Lung (tissue), 12 donors: Measurements from ENCODE around the gene ALDH7A1. TPM values are rescaled to one million over a fixed set of nuclear protein-coding genes. Genes with fewer than 3 reads are reported as not detected.

ENCODE experiments used
- ATAC-seq: fragments of 200-7000 bp; cut with Tn5 transposase; one replicate; pipeline ENCODE4 v1.9.1; 2020; ENCODE audit warnings: moderate number of reproducible peaks; ENCODE audit not compliant: insufficient read depth, low FRiP score
- DNase-seq, 3 donors: peaks; one replicate each; pipeline ENCODE4 v3.0.0-alpha.2; 2013 to 2017
- H3K27ac ChIP-seq, 2 donors: one replicate each; pipeline ENCODE4 v1.5.1; 2013; ENCODE audit warnings: mild to moderate bottlenecking in 2 of 2, moderate library complexity in 2 of 2, control low read depth in 1 of 2, inconsistent platforms in 1 of 2, low read depth in 1 of 2, low read length in 1 of 2
- H3K27me3 ChIP-seq, 3 donors: one replicate each; pipeline ENCODE4 v1.5.1; 2013; ENCODE audit warnings: low read length in 2 of 3; ENCODE audit not compliant: control insufficient read depth in 3 of 3, insufficient read depth in 3 of 3
- H3K36me3 ChIP-seq, 4 donors: one replicate each; pipeline ENCODE4 v1.5.1; 2013; ENCODE audit warnings: low read length in 4 of 4, mild to moderate bottlenecking in 1 of 4, moderate library complexity in 1 of 4; ENCODE audit not compliant: control insufficient read depth in 4 of 4, insufficient read depth in 4 of 4
- H3K4me1 ChIP-seq, 5 donors: one replicate each; pipeline ENCODE4 v1.5.1; 2013; ENCODE audit warnings: low read length in 5 of 5, mild to moderate bottlenecking in 2 of 5, moderate library complexity in 1 of 5; ENCODE audit not compliant: control insufficient read depth in 5 of 5, insufficient read depth in 5 of 5
- H3K4me3 ChIP-seq: one replicate; pipeline ENCODE4 v1.5.1; 2013; ENCODE audit warnings: mild to moderate bottlenecking, control low read depth, moderate library complexity
- H3K9ac ChIP-seq, 2 donors: one replicate each; pipeline ENCODE4 v1.5.1; 2013; ENCODE audit warnings: low read length in 2 of 2, control low read depth in 1 of 2; ENCODE audit not compliant: insufficient read depth in 1 of 2
- H3K9me3 ChIP-seq, 4 donors: one replicate each; pipeline ENCODE4 v1.5.1; 2013; ENCODE audit warnings: low read length in 3 of 4, mild to moderate bottlenecking in 1 of 4, moderate library complexity in 1 of 4; ENCODE audit not compliant: control insufficient read depth in 4 of 4, insufficient read depth in 3 of 4
- WGBS, 2 donors: extraction: QIAGEN DNeasy Blood & Tissue Kit; methylation state at CpG; one replicate each; pipeline ENCODE4 v1.1.7; 2013; 5-methylcytosine and 5-hydroxymethylcytosine counted together
- polyA plus RNA-seq, 2 donors: library from polyadenylated mRNA; stranded (reverse); fragments of 200-250 nt; gene quantifications; one replicate each; pipeline ENCODE4 v1.2.1, GENCODE V29; 2013
- total RNA-seq, 2 donors: library from RNA; depleted of rRNA in 1 of 2; stranded (reverse); fragments of >200 nt in 1 of 2; gene quantifications; one replicate each; pipeline ENCODE4 v1.2.1, GENCODE V29; 2014 to 2021
- TF ChIP-seq, protein P1 (sequence below): IDR thresholded peaks from 2 replicates; pipeline ENCODE4 v1.5.1; 2012; ENCODE audit warnings: mild to moderate bottlenecking; ENCODE audit errors: control extremely low read depth, extremely low read depth
- donor health status: control.
- donor health status: control.
- donor health status: Bipolar disorder and iron deficiency.
- donor health status: healthy.
- donor health status: DM: yes; HTN: yes; CAD: no.

ALDH7A1 gene
- total and polyA plus RNA-seq, 4 donors: 17.4 to 66.0 (median 38.1) TPM

DNA sequence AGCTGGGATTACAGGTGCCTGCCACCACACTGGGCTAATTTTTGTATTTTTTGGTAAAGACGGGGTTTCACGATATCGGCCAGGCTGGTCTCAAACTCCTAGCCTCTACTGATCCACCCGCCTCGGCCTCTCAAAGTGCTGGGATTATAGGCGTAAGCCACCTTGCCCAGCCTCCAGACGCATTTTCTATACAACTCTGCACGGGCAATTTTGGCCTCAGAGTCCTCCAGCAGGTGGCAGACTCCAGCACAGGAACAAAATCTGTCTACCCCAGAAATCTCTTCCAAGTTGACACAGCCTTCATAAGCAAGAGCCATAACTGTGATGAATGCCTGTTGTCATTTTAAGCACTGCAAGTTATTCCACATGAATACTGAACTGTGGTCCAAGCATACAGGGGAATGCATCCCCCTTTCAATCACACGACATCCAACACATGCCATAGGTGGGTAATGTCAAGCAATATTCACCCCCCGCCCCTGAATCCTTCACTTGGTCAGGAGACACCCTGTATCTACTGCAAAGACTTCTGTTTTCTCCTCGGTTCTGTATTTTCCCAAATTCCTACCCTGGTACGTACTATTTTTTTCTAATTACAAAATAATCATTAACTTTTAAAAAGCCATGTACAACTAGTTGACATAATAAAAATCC lies 50.8 kb downstream of the ALDH7A1 start:
- Histone ChIP-seq H3K4me3 (no peak overlapping the region), H3K9me3 (no peaks in the 10 kb centered on the region), H3K27ac (no peak overlapping the region), H3K9ac (no peak overlapping the region), H3K36me3 (peaks cover 9 to 16% (median 11%) of the 10 kb centered on the region in 4 donors), H3K4me1 (peaks cover 0 to 2% (median 0%) of the 10 kb centered on the region in 5 donors), H3K27me3 (no peaks in the 10 kb centered on the region)
- TF ChIP-seq, protein P1, sequence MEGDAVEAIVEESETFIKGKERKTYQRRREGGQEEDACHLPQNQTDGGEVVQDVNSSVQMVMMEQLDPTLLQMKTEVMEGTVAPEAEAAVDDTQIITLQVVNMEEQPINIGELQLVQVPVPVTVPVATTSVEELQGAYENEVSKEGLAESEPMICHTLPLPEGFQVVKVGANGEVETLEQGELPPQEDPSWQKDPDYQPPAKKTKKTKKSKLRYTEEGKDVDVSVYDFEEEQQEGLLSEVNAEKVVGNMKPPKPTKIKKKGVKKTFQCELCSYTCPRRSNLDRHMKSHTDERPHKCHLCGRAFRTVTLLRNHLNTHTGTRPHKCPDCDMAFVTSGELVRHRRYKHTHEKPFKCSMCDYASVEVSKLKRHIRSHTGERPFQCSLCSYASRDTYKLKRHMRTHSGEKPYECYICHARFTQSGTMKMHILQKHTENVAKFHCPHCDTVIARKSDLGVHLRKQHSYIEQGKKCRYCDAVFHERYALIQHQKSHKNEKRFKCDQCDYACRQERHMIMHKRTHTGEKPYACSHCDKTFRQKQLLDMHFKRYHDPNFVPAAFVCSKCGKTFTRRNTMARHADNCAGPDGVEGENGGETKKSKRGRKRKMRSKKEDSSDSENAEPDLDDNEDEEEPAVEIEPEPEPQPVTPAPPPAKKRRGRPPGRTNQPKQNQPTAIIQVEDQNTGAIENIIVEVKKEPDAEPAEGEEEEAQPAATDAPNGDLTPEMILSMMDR: no peak
- WGBS, 2 donors: 77 to 78% methylated on average over 12 of the region's 12 CpGs
- no peak for DNase-seq
- no peak for ATAC-seq

DNA sequence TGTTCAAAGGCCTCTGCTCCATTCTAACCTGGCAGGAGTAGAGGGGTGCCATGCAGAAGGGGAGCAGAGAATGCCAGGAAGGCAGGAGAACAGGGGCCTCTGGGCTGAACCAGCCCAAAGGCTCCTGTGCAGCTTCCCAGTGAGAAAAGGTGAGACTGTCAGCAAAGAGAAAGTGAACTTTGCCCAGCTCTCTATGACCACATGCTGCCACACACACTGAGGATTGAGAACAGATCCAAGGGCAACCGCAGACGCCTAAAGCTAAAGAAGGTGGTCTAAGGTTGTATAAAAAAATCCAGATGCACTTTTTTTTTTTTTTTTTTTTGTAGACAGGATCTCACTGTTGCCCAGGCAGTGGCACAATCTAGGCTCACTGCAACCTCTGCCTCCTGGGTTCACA lies 51.4 kb downstream of the ALDH7A1 start:
- no peak for DNase-seq
- H3K4me3 ChIP-seq: no peak overlapping the region
- H3K27ac ChIP-seq: no peak overlapping the region
- TF ChIP-seq, protein P1: no peak
- no peaks in the 10 kb centered on the region for H3K27me3 ChIP-seq
- WGBS, 2 donors: 95 to 96% methylated on average over 2 of the region's 2 CpGs
- peaks cover 9 to 16% (median 11%) of the 10 kb centered on the region in 4 donors for H3K36me3 ChIP-seq
- no peak overlapping the region for H3K9ac ChIP-seq
- H3K4me1 ChIP-seq: peaks cover 0 to 7% (median 0%) of the 10 kb centered on the region in 5 donors
- no peak for ATAC-seq
- no peaks in the 10 kb centered on the region for H3K9me3 ChIP-seq

DNA sequence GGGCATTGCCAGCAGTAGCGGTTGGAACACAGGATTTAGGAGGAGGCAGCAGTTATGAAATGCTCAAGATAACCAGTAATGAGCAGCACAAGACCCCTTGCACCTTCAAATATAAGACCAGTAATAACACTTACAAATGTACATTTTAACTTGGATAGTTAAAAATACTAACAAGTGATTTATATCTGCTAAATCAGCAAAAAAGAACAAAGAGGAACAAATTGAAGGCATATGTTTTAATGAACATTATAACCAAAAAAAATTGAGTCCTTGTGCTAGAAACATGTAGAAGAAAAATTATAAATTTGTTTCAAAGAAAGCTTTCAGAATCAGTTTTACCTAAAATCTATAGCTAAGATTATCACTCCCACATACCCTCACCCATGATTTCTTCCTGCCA lies 52.0 kb downstream of the ALDH7A1 start:
- WGBS, 2 donors: 90 to 95% methylated on average over 1 of the region's 1 CpG
- TF ChIP-seq, protein P1: no peak

More for the DNA sequence above, 52.0 kb downstream of the ALDH7A1 start:
- no peak for DNase-seq
- H3K27ac ChIP-seq: no peak overlapping the region
- no peaks in the 10 kb centered on the region for H3K27me3 ChIP-seq
- no peaks in the 10 kb centered on the region for H3K9me3 ChIP-seq
- peaks cover 9 to 14% (median 10%) of the 10 kb centered on the region in 4 donors for H3K36me3 ChIP-seq
- no peak overlapping the region for H3K4me3 ChIP-seq
- H3K9ac ChIP-seq: no peak overlapping the region
- ATAC-seq: no peak
- peaks cover 0 to 8% (median 0%) of the 10 kb centered on the region in 5 donors for H3K4me1 ChIP-seq
